Effector CD4-positive, alpha-beta T cell (primary cell): ENCODE data around the gene ZNF622.
"Not testable (repeated sequence)": the region's sequence is repeated elsewhere in the genome, so short reads cannot be mapped to it uniquely, and the experiment has no call there.

ENCODE experiments used
- DNase-seq: peaks from one replicate; pipeline ENCODE4 v3.0.0-alpha.2; 2020

The ZNF622 gene

DNA sequence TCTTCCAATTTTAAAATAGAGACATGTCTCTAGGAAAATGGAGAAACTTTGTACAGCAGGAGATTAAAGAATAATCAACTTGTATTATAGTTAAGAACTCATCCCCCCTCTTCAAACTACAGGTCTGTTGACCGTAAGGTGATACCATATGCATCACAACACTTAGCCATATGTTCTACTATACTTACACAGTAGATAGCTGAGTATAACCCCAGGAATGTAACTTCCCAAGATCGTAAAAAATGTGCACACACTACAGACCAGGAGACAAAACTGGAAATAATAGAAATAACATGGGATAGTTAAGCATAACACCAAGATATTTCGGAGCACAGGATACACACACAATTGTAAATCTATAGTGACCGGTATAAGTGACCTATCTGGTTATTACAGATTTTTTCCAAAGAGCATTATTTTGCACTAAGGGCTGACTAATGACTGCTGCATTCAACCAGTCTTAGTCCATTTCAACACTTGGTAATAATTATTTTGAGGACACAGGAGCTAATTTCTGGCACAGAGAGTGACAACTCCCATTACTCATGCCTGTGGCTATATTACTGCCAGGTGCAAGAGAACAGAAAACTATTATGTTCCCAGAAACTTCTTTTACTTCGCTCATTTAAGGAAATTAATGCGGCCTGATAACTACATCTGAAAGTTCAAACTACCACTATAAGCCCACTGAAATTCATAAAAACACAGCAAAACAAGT lies 15.4 kb upstream of the ZNF622 start:
- no peak for DNase-seq

DNA sequence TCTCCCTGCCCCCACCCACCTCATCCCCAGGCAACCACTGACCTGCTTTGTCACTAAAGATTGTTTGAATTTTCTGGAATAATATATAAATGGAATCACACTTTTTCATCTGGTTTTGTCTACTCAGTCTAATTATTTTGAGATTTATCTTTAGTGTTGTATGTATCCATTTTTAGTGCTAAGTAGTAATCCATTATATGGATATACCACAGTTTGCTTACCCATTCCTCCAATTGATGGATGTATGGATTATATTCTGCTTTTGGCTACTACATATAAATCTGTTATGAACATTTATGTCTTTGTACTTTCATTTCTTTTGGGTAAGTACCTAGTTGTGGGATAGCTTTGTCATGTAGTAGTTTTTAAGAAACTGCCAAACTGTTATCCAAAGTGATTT lies 14.5 kb upstream of the ZNF622 start:
- no peak for DNase-seq

DNA sequence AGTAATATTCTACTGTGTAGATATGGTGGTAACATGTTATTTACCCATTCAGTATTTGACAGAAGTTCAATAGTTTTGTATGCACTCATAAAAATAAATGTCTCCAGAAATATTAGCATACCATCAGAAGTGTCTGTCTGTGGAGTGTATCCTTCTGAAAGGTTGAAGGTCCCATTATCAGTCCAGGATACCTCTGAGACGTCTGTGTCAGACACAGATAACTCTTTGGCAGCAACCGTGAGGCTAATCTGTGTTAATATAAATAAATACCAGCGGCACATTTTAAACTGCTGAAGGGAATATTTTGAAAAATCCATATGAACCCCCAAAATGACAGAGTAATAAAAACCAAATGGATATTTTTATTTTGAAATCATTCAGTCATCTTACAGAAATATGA lies 11.9 kb upstream of the ZNF622 start:
- DNase-seq = no peak

DNA sequence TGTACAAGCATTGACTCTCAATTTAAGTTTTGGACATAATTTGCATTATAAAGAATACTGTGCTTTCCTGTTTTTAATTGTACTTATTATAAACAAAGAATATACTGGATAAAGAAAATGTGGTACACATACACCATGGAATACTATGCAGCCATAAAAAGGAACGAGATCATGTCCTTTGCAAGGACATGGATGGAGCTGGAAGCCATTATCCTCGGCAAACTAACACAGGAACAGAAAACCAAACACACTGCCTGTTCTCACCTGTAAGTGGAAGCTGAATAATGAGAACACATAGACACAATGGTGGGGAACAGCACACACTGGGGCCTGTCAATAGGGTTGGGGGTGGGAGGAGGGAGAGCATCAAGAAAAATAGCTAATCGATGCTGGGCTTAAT lies 10.8 kb upstream of the ZNF622 start:
- DNase-seq = not testable (repeated sequence)

DNA sequence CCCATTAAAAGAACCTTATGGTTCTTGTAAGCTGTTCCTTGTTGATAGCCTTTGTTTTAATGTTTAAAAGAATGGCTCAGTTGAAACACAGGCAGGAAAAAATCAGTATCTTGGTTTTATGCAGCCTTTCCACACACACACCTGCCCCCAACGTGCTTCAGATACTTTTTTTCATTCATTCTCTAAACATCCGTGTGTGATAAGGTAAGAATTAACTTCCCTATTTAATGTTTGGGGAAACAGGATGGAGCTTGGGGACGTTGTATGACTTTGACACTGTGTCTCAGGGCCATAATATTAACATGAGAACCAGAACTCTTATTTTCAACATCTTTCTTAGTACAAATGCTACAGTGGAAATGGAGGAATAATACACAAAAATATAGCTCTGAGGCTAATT lies 5.8 kb upstream of the ZNF622 start:
- no peak for DNase-seq

DNA sequence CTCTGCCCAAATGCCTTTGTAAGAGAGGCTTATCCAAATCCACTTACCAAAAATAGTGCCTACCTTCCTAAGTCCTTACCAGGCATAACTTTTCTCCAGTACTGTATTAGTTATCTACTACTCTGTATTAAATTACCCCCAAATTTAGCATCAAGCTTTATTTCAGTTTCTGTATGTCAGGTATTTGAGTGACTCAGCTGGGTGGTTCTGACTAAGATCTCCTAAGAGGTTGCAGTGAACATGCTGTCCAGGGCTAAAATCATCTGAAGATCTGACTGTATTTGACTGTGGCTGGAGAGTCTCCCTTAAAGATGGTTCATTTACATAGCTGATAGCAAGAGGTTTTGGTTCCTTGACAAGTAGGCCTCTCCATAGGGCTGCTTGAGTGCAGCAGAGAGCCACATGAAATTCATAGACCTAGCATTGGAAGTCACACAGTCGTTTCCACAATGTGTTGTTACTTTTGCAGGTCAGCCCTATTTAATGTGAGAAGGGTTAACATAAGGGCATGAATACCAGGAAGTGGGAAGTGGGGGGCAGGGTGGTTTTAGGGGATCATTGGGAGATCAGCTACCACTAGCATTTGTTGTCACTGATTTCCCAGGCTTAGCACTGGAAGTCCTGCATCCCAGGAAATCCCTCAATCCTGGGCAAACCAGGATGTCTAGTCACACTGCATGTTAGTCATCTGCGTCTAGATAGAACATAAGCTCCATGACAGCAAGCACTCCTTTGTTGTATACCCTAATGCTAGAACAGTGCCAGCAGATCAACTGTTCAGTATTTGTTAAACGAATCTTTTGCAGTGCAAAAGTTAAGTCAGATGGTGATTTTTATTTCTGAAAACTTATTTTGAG lies 2.0 kb upstream of the ZNF622 start:
- no peak for DNase-seq

DNA sequence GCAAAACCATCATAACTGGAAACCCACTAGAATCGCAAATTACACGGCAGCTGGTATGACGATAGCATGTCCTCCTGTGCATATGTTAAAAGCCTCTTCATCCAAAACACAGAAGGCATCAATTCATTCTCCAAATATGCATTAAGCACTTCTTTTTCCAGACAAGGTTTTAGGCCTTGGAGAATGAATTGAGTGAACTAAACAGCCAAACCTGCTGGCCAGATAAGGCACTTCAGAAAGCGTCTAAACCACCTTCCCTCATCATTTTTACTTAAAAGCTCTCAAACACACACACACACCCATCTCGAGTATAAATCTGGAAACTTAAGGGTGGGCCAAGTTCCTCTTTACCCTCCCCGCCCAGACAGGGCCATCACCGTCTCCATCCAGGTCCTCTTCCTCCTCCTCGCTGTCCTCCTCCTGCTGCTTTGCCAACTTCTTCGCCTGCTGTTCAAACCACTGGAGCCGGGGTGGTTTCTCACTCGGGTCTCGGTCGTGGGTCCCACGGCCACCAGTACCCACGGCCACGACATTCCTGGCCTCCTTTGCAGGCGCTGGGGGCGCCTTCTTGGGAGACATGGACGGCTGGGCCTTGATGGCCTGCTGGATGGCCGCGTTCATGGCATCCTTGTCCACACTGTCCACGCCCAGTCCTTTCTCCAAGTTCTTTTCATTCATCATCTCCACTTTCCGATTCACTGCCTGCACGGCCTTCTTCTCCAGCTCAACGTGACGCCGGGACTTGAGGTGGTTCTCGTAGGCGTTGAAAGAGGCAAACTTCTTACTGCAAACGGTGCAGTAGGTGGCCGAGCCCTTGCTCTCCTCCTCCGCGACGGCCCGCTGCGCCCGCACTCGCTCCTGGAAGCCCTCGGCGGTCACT lies 696 bp downstream of the ZNF622 start:
- peak; percentile 2 for DNase-seq

DNA sequence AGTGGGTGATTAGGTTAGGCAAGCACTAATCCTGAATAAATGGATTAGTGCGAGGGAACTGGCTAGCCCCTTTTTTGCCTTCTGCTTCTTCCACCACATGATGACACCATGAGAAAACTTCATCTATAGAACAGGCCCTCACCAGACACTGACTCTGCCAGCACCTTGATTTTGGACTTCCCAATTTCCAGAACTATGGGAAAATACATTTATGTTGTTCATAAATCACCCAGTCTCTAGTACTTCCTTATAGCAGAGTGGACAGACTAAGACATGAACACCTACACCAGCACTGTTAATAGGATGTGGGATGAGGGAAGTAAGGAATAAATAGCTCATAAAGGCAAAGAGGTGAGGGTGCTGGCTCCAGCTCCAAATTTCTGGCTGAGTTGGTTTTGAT lies 1.4 kb downstream of the ZNF622 start:
- no peak for DNase-seq

DNA sequence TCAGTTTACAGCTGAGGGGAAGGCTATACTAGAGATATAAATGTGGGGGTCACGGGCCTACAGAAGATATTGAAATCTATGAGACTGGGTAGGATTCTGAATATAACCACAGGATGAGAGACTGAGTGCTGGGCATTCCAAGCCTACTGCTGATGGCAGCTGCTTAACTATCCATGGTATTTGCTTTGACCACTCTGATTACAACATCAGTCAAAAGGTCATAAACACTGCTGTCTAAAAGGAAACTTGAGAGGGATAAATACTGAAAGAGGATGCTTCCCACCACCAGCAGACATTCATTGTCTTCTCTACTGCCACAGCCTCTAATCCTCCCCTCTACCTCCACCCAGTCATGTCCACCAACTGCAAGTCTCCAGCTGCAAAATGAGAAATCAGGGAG lies 3.8 kb downstream of the ZNF622 start:
- no peak for DNase-seq

DNA sequence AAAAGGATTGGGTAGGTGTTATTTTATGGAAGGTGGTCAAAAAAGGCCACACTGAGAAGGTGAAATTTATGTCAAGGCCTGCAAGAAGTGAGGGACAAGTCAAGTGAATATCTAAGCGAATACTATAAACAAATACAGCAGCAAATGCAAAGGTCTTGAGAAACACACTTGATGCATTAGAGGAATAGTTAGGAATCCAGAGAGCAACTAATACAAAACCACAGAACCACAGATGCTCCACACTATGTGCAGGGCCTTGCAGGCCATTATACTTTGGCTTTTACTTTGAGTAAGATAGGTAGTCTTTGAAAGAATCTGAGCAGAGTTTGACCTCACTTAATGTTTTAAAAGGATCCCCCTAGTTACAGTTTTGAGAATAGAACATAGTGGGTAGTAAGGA lies 4.6 kb downstream of the ZNF622 start:
- DNase-seq = no peak

DNA sequence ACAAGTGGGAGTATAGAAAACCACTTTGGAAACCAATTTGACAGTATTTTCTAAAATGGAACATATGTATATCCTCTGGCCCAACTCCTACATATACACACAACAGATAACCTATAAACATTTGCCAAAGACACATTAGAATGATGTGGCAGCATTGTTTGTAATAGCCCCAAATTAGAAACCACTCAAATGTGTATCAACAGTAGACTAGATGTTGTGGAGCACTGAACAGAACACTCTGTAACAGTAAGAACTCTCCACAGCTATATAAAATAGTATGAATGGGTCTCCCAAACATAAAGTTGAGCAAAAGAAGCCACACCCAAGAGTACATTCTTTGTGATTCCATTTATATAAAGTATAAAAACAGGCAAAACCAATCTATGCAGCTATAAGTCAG lies 6.1 kb downstream of the ZNF622 start:
- DNase-seq = no peak

DNA sequence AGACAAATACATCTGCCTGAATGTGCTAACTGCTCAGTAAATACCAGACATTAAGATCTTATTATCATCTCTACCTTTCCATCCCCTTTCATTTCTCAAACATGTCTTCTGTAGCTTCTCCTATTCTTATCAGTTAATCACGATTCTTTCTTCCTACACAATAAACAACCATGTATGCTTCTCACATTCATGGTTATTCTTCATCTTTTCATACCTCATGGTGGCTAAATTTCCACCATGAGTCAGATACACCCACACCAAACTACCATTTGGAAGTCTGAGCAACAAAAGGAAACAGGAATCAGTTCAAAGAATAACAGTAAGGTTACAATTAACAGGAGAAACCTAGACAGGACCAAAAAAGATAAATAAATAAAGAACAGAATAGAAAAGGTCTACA lies 7.7 kb downstream of the ZNF622 start:
- DNase-seq = no peak

DNA sequence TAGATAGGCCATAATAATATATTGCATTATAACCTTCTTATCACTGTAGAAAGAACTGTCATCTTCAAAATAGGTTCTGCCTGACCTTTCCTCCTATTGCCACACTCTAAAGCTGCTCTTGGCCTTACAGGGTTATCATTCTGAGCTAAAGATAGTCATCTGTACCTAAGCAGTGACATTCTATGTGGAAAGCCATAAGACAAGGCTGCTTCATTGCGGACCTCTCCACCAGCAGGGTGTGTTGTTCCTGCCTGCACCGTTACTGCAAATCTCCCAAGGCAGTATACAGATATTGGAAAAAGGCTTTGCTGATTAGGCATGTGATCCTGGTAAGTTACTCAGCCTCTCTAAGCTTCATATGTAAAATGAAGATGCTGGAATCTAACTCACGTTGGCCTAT lies 8.1 kb downstream of the ZNF622 start:
- no peak for DNase-seq

DNA sequence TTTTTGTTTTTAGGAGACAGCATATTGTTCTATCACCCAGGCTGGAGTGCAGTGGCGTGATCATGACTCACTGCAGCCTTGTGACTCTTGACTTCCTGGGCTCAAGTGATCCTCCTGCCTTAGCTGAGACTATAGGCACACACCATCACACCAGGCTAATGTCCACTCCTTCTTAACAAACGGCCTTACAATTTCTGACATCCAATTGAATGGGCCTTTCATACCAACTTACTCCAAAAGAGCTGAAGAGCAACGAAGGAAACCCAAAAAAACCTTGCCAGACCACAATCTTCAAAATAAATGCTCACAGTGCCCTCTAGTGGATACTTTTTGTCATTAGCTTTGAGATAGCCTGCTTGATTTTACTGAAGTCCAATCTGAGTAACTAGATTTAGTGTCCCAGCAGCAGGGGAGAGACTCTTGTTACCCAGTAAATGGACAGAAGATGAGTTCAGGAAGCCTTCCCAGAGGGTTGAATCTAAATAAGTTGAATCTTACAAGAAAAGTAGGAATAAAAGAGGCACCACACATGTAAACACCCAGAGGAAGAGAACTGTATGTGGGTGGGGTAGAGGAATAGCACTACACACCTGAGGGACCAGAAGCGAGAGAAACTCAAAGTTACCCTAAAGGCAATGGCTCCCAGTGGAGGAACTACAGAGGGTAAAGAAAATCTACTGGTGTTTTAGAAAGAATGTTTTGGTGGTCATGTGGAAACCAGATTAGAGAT lies 9.3 kb downstream of the ZNF622 start:
- peak; percentile 12 for DNase-seq

DNA sequence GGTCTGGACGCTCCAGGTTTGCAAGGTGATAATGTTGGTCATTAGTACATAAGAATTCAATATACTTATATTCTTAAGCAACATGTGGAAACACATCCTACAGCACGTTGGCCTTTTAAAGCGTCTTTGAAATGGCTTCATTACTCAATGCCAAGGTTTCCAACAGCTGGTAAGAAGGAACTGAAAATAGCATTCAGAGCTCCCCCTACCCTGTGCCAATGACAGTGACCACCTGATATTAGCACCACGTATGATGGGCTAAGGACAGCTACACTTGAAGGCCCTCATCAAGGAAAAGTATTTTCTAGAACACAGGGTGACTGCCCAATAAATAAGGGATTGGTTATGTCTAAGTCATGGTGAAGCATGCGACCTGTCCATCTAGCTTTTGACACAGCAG lies 9.9 kb downstream of the ZNF622 start:
- DNase-seq = no peak

DNA sequence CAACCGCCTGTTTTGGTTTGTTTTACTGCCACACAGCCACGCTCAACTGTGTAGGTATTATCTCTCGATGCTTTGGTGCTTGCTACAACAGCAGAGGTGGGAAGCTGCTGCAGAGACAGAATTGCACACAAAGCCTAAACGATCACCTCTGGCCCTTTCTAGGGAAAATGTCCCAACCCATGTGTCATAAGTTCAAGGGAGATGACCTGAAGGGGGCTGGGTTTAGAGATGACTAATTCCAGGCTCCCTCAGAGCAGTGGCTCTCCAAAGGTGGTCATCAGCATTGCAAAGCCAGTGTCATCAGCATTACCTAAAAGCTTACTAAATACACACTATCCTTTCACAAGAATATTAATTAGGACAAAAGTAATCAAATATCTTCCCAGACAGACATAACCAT lies 10.9 kb downstream of the ZNF622 start:
- no peak for DNase-seq

DNA sequence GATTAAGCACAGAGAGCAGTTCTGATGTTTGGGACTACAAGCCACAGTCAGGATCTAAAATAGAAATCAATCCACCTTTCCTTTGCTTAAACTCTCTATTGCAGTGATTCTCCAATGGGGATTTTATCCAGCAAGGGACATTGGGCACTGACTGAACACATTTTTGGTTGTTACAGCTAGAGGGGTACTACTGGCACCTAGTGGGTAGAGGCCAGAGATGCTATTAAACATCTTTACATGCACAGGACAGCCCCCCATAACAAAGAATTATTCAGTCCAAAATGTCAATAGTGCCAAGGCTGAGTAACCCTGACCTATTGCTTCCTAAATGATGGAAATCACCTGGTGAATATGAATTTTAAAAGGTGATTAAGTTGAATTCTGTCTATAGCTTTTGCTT lies 12.0 kb downstream of the ZNF622 start:
- DNase-seq = no peak

DNA sequence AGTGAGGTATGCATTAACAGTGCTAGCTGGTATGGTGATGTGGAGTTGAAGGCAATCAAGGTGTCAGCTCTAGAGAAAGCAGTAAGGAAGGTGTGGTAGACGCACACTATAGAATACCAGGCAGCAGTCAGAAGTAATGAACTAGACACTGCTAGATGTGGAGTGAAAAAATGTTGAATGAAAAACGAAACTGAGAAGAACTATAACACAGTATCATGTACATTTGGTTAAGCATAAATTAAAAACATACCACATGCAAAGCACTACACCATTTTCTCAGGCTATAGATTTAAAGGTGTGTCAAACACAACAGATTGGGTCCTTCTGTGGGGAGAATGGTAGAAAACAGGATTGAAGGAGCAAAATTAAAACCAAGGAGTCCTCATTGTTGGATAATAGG lies 15.4 kb downstream of the ZNF622 start:
- no peak for DNase-seq

DNA sequence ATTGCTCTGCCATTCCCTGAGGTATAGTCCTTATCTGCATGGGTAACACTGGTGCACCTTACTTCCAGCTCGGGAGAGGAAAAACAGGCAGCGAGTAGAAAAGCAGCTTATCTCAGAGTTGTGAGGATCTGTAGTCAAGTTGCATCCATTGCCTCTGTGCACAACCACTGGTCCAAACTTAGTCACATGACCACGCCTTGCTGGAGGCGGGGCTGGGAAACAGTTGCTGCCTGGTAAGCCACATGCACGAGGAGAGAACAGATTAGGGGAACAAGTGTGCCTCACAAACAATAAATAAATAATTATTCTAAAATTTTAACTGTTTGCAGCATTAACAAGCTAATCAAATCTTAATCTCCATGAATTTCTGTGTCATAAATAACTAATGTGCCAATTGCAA lies 18.6 kb downstream of the ZNF622 start:
- no peak for DNase-seq

DNA sequence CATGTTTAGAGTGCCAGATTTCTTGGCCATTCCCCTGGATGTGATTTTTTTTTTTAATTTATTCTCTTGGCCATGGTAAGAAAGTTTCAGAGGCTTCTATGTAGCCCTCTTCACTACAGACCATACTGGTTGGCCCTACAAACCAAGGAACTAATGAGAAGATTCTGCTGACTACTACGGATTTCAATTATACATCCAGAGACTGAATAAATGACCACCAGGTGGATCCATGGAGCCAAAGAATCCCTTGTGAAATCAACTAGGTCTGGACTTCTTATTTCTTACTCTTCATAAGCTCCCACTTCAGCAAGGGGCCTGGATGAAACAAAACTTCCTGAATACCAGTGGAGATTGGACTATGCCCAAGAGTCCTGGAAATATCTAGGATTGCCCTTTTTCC lies 27.6 kb downstream of the ZNF622 start:
- no peak for DNase-seq

DNA sequence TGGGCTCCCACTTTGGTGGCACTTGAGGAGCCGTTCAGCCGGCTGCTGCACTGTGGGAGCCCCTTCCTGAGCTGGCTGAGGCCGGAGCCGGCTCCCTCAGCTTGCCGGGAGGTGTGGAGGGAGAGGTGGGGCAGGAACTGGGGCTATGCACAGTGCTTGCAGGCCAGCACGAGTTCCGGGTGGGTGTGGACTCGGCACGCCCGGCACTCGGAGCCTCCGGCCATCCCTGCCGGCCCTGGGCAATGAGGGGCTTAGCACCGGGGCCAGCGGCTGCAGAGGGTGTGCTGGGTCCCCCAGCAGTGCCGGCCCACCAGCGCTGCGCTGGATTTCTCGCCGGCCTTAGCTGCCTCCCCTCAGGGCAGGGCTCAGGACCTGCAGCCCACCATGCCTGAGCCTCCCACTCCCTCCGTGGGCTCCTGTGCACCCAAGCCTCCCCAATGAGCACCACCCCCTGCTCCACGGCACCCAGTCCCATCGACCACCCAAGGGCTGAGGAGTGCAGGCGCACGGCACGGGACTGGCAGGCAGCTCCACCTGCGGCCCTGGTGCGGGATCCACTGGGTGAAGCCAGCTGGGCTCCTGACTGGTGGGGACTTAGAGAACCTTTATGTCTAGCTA lies 29.4 kb downstream of the ZNF622 start:
- DNase-seq = not testable (repeated sequence)

DNA sequence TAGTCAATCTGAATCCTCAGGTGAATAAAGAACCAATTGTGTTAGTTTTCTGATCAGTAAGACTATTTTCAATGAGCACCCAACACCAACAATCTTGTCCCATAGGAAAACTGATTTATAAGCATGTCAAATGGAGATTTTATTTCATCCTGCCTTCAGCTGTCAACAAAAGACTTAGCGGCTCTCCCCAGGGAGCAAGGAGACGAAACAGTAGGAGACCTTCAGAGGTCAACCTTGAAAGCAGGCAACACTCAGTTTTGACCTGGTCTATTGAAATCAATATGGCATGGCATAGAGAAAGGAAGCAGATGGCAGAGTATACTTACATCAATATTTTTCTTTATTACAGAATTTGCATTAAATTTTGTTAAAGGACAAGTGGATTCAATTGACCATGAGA lies 34.1 kb downstream of the ZNF622 start:
- no peak for DNase-seq
